PC-9 (cell line): ENCODE measurements around the gene GMDS. TPM values are rescaled to one million over a fixed set of nuclear protein-coding genes. Genes with fewer than 3 reads are reported as not detected.

Source experiments
- BruUV-seq: library from RNA; stranded (reverse); fragments of 400-500 nt; replicated peaks from 2 replicates; lab custom pipeline; 2021; lab: Mats Ljungman, UMichigan
- CTCF ChIA-PET: fragments of 300-600 bp; sonication (Branson Sonifier 250); formaldehyde crosslinking; loops from one replicate; lab custom pipeline; 2022; ENCODE audit warnings: antibody characterized with exemption; lab: Charles Lee
- POLR2A ChIA-PET: fragments of 300-600 bp; sonication (Branson Sonifier 250); formaldehyde crosslinking; loops from one replicate; lab custom pipeline; 2022; ENCODE audit warnings: antibody characterized with exemption; ENCODE audit not compliant: unreplicated experiment; lab: Charles Lee
- DNase-seq, 2 experiments: peaks; one replicate each; pipeline versions ENCODE4 v3.0.0 to v3.0.0-alpha.2; 2015 to 2022; ENCODE audit warnings: mixed read lengths in 1 of 2
- H2AFZ ChIP-seq: fragments of 200-600 bp; sonication (generic); 2 replicates; pipeline ENCODE4 v1.8.1; 2017; ENCODE audit warnings: antibody characterized with exemption
- H3F3A ChIP-seq: fragments of 200-600 bp; sonication (generic); 2 replicates; pipeline ENCODE4 v1.8.1; 2017; ENCODE audit warnings: antibody characterized with exemption, mild to moderate bottlenecking, low read depth; ENCODE audit not compliant: insufficient read depth
- H3K27ac ChIP-seq: fragments of 200-600 bp; sonication (generic); 2 replicates; pipeline ENCODE4 v1.6.1; 2016; ENCODE audit warnings: mixed run types
- H3K27me3 ChIP-seq: fragments of 200-600 bp; sonication (generic); 2 replicates; pipeline ENCODE4 v1.6.1; 2016; ENCODE audit warnings: low read depth, mixed run types; ENCODE audit not compliant: insufficient read depth
- H3K36me3 ChIP-seq: fragments of 200-600 bp; sonication (generic); 2 replicates; pipeline ENCODE4 v1.6.1; 2016; ENCODE audit warnings: low read depth, mixed run types
- H3K4me1 ChIP-seq: fragments of 200-600 bp; sonication (generic); replicated peaks from 2 replicates; pipeline ENCODE4 v1.6.1; 2016; ENCODE audit warnings: mixed run types; ENCODE audit not compliant: insufficient read depth
- H3K4me2 ChIP-seq: fragments of 200-600 bp; sonication (generic); 2 replicates; pipeline ENCODE4 v1.6.1; 2017; ENCODE audit warnings: mixed run types
- H3K4me3 ChIP-seq: fragments of 200-600 bp; sonication (generic); 2 replicates; pipeline ENCODE4 v1.6.1; 2016; ENCODE audit warnings: mixed run types
- H3K79me2 ChIP-seq: fragments of 200-600 bp; sonication (generic); 2 replicates; pipeline ENCODE4 v1.6.1; 2017; ENCODE audit warnings: low read depth, mixed run types
- H3K9me2 ChIP-seq: fragments of 200-600 bp; sonication (generic); 2 replicates; pipeline ENCODE4 v1.8.1; 2017; ENCODE audit warnings: mild to moderate bottlenecking; ENCODE audit not compliant: insufficient read depth
- H3K9me3 ChIP-seq: fragments of 200-600 bp; sonication (generic); 2 replicates; pipeline ENCODE4 v1.8.1; 2016; ENCODE audit warnings: low read depth; ENCODE audit not compliant: insufficient read depth
- H4K20me1 ChIP-seq: fragments of 200-600 bp; sonication (generic); 2 replicates; pipeline ENCODE4 v1.8.1; 2017; ENCODE audit not compliant: insufficient read depth
- CTCF ChIP-seq: fragments of 200-600 bp; sonication (generic); conservative IDR thresholded peaks from 2 replicates; pipeline ENCODE4 v1.6.1; 2017; ENCODE audit warnings: mixed run types, antibody characterized with exemption, mild to moderate bottlenecking, moderate library complexity
- EZH2 ChIP-seq: fragments of 200-600 bp; sonication (generic); IDR thresholded peaks from 2 replicates; pipeline ENCODE4 v1.8.0; 2017; ENCODE audit warnings: antibody characterized with exemption, low read depth
- intact Hi-C: fragments of 100-400 bp; cut with micrococcal nuclease; formaldehyde crosslinking; loops from one replicate; pipeline ENCODE4 v1.10.0; 2022; ENCODE audit not compliant: unreplicated experiment
- total RNA-seq: library from RNA; stranded (reverse); gene quantifications from 2 replicates; pipeline ENCODE4 v1.2.3, GENCODE V29; 2021

Gene GMDS
- total RNA-seq, 1 experiment from 2014 or later: 30.1 TPM

- no peaks in the 10 kb centered on the region for H4K20me1 ChIP-seq
Measured at GRCh38 chr6:1720620-1721322, 524.6 kb downstream of the GMDS start.

GRCh38 chr6:1719922-1720321 is 525.5 kb downstream of the GMDS start:
- Histone ChIP-seq H4K20me1 (no peaks in the 10 kb centered on the region), H3K36me3 (no peaks in the 10 kb centered on the region), H3K9me3 (no peaks in the 10 kb centered on the region), H3K27me3 (no peaks in the 10 kb centered on the region), H3K27ac (no peak overlapping the region), H3K4me2 (no peak overlapping the region), H3K79me2 (no peaks in the 10 kb centered on the region), H3K4me3 (no peak overlapping the region), H3K4me1 (peaks cover 15% of the 10 kb centered on the region), H3F3A (peaks cover 6% of the 10 kb centered on the region; the same call in 1 of the 2 replicates), H3K9me2 (no peaks in the 10 kb centered on the region), H2AFZ (no peak overlapping the region)
- BruUV-seq: no TSS peak
- TF ChIP-seq CTCF (no peak), EZH2 (no peak)
- ChIA-PET POLR2A (interaction anchor here (0.6 kb wide), 1 partner anchor 109 kb away, joined by 5 read pairs; no protein-coding TSS in a partner anchor), CTCF (no interaction called here)
- intact Hi-C loops: loop anchor here (5.0 kb wide), 1 partner anchor 42 kb away; no protein-coding TSS in a partner anchor
- DNase-seq: no peak

More at GRCh38 chr6:1720620-1721322, 524.6 kb downstream of the GMDS start:
- POLR2A ChIA-PET: no interaction called here
- TF ChIP-seq EZH2 (no peak), CTCF (no peak)
- no TSS peak for BruUV-seq
- H3K27me3 ChIP-seq: no peaks in the 10 kb centered on the region
- H3K4me3 ChIP-seq: no peak overlapping the region
- no peak overlapping the region for H3K27ac ChIP-seq
- no peaks in the 10 kb centered on the region for H3K36me3 ChIP-seq
- no peaks in the 10 kb centered on the region for H3K79me2 ChIP-seq
- H3K4me1 ChIP-seq: peaks cover 18% of the 10 kb centered on the region
- CTCF ChIA-PET: no interaction called here
- intact Hi-C loops: loop anchor here (5.0 kb wide), 1 partner anchor 42 kb away; no protein-coding TSS in a partner anchor
- no peaks in the 10 kb centered on the region for H3K9me3 ChIP-seq
- no peak overlapping the region for H3K4me2 ChIP-seq
- H3F3A ChIP-seq: peaks cover 7% of the 10 kb centered on the region; the same call in 1 of the 2 replicates
- no peak overlapping the region for H2AFZ ChIP-seq
- H3K9me2 ChIP-seq: no peaks in the 10 kb centered on the region
- no peak for DNase-seq

GRCh38 chr6:1716868-1717267 is 528.5 kb downstream of the GMDS start:
- Histone ChIP-seq H4K20me1 (no peaks in the 10 kb centered on the region), H3K9me2 (no peaks in the 10 kb centered on the region), H3K27me3 (no peaks in the 10 kb centered on the region), H3F3A (no peaks in the 10 kb centered on the region), H3K27ac (no peak overlapping the region), H3K36me3 (no peaks in the 10 kb centered on the region), H3K4me1 (no peaks in the 10 kb centered on the region), H3K4me2 (no peak overlapping the region), H2AFZ (no peak overlapping the region), H3K4me3 (no peak overlapping the region), H3K9me3 (no peaks in the 10 kb centered on the region), H3K79me2 (no peaks in the 10 kb centered on the region)
- ChIA-PET CTCF (no interaction called here), POLR2A (interaction anchor here (0.7 kb wide), 1 partner anchor 1901 kb away, joined by 4 read pairs; no protein-coding TSS in a partner anchor)
- intact Hi-C loops: no loop called here
- BruUV-seq: no TSS peak
- no peak for TF ChIP-seq EZH2
- TF ChIP-seq CTCF: no peak
- no peak for DNase-seq
